ENCODE measurements around the gene MRPS25.

The MRPS25 gene

GRCh38 chr3:15060029-15060428, 5.1 kb downstream of the MRPS25 start:
- WGBS, 2 experiments (ENCODE audit: insufficient coverage in 2 of 2), result 100% methylated on average over 1 to 2 of the region's 3 CpGs
- H3K36me3 ChIP-seq (ENCODE audit: control insufficient read depth, insufficient read depth, low read length), result peaks cover 68% of the 10 kb centered on the region
- no peak overlapping the region for H3K4me3 ChIP-seq (ENCODE audit: extremely low read depth, insufficient read depth, low read length, poor library complexity, severe bottlenecking)
- peaks cover 6% of the 10 kb centered on the region for H3K4me1 ChIP-seq (ENCODE audit: control insufficient read depth, insufficient read depth, low read length, poor library complexity, severe bottlenecking)
- H3K9me3 ChIP-seq (ENCODE audit: control insufficient read depth, low read length), result no peaks in the 10 kb centered on the region
- no peak overlapping the region for H3K27ac ChIP-seq (ENCODE audit: low read depth, low read length, severe bottlenecking)

- Histone ChIP-seq H3K4me3 (ENCODE audit: extremely low read depth, insufficient read depth, low read length, poor library complexity, severe bottlenecking) (no peak overlapping the region), H3K4me1 (ENCODE audit: control insufficient read depth, insufficient read depth, low read length, poor library complexity, severe bottlenecking) (no peaks in the 10 kb centered on the region), H3K27ac (ENCODE audit: low read depth, low read length, severe bottlenecking) (no peak overlapping the region), H3K9me3 (ENCODE audit: control insufficient read depth, low read length) (no peaks in the 10 kb centered on the region), H3K36me3 (ENCODE audit: control insufficient read depth, insufficient read depth, low read length) (peaks cover 80% of the 10 kb centered on the region)
- WGBS, 2 experiments (ENCODE audit: insufficient coverage in 2 of 2), result 98% methylated on average over 17 to 18 of the region's 19 CpGs
Measured at GRCh38 chr3:15056676-15057404, 8.3 kb downstream of the MRPS25 start.

- Histone ChIP-seq H3K27ac (ENCODE audit: low read depth, low read length, severe bottlenecking) (no peak overlapping the region), H3K9me3 (ENCODE audit: control insufficient read depth, low read length) (no peaks in the 10 kb centered on the region), H3K36me3 (ENCODE audit: control insufficient read depth, insufficient read depth, low read length) (peaks cover 88% of the 10 kb centered on the region), H3K4me3 (ENCODE audit: extremely low read depth, insufficient read depth, low read length, poor library complexity, severe bottlenecking) (no peak overlapping the region), H3K4me1 (ENCODE audit: control insufficient read depth, insufficient read depth, low read length, poor library complexity, severe bottlenecking) (no peaks in the 10 kb centered on the region)
- 95 to 100% methylated on average over 1 to 4 of the region's 8 CpGs for WGBS, 2 experiments (ENCODE audit: insufficient coverage in 2 of 2)
Measured at GRCh38 chr3:15055019-15055557, 10.0 kb downstream of the MRPS25 start.

GRCh38 chr3:15053541-15053940, 11.6 kb downstream of the MRPS25 start:
- H3K9me3 ChIP-seq (ENCODE audit: control insufficient read depth, low read length), result no peaks in the 10 kb centered on the region
- no peaks in the 10 kb centered on the region for H3K4me1 ChIP-seq (ENCODE audit: control insufficient read depth, insufficient read depth, low read length, poor library complexity, severe bottlenecking)
- peaks cover 88% of the 10 kb centered on the region for H3K36me3 ChIP-seq (ENCODE audit: control insufficient read depth, insufficient read depth, low read length)
- no peak overlapping the region for H3K4me3 ChIP-seq (ENCODE audit: extremely low read depth, insufficient read depth, low read length, poor library complexity, severe bottlenecking)
- H3K27ac ChIP-seq (ENCODE audit: low read depth, low read length, severe bottlenecking), result no peak overlapping the region
- WGBS, 2 experiments (ENCODE audit: insufficient coverage in 2 of 2), result 100% methylated on average over 1 of the region's 4 CpGs; no CpG with 5 or more reads in 1 of the 2 experiments

GRCh38 chr3:15052335-15053242, 12.5 kb downstream of the MRPS25 start:
- H3K4me3 ChIP-seq (ENCODE audit: extremely low read depth, insufficient read depth, low read length, poor library complexity, severe bottlenecking), result no peak overlapping the region
- no peaks in the 10 kb centered on the region for H3K9me3 ChIP-seq (ENCODE audit: control insufficient read depth, low read length)
- peaks cover 88% of the 10 kb centered on the region for H3K36me3 ChIP-seq (ENCODE audit: control insufficient read depth, insufficient read depth, low read length)
- H3K27ac ChIP-seq (ENCODE audit: low read depth, low read length, severe bottlenecking), result no peak overlapping the region
- no peaks in the 10 kb centered on the region for H3K4me1 ChIP-seq (ENCODE audit: control insufficient read depth, insufficient read depth, low read length, poor library complexity, severe bottlenecking)
- whole genome bisulfite sequencing, 2 experiments (ENCODE audit: insufficient coverage in 2 of 2), result 88 to 96% methylated on average over 13 of the region's 14 CpGs

- H3K36me3 ChIP-seq (ENCODE audit: control insufficient read depth, insufficient read depth, low read length), result peaks cover 88% of the 10 kb centered on the region
Measured at GRCh38 chr3:15051531-15051930, 13.6 kb downstream of the MRPS25 start.

GRCh38 chr3:15050405-15051092, 14.6 kb downstream of the MRPS25 start:
- Histone ChIP-seq H3K9me3 (ENCODE audit: control insufficient read depth, low read length) (no peaks in the 10 kb centered on the region), H3K4me3 (ENCODE audit: extremely low read depth, insufficient read depth, low read length, poor library complexity, severe bottlenecking) (no peak overlapping the region), H3K4me1 (ENCODE audit: control insufficient read depth, insufficient read depth, low read length, poor library complexity, severe bottlenecking) (no peaks in the 10 kb centered on the region), H3K27ac (ENCODE audit: low read depth, low read length, severe bottlenecking) (no peak overlapping the region), H3K36me3 (ENCODE audit: control insufficient read depth, insufficient read depth, low read length) (peaks cover 91% of the 10 kb centered on the region)
- WGBS, 2 experiments (ENCODE audit: insufficient coverage in 2 of 2), result 95 to 96% methylated on average over 3 of the region's 3 CpGs

More at GRCh38 chr3:15051531-15051930, 13.6 kb downstream of the MRPS25 start:
- no peak overlapping the region for H3K27ac ChIP-seq (ENCODE audit: low read depth, low read length, severe bottlenecking)
- WGBS, 2 experiments (ENCODE audit: insufficient coverage in 2 of 2), result 57 to 75% methylated on average over 1 of the region's 1 CpG
- H3K9me3 ChIP-seq (ENCODE audit: control insufficient read depth, low read length), result no peaks in the 10 kb centered on the region
- no peak overlapping the region for H3K4me3 ChIP-seq (ENCODE audit: extremely low read depth, insufficient read depth, low read length, poor library complexity, severe bottlenecking)
- H3K4me1 ChIP-seq (ENCODE audit: control insufficient read depth, insufficient read depth, low read length, poor library complexity, severe bottlenecking), result no peaks in the 10 kb centered on the region

GRCh38 chr3:15049584-15049983, 15.5 kb downstream of the MRPS25 start:
- Histone ChIP-seq H3K27ac (ENCODE audit: low read depth, low read length, severe bottlenecking) (no peak overlapping the region), H3K9me3 (ENCODE audit: control insufficient read depth, low read length) (no peaks in the 10 kb centered on the region), H3K4me3 (ENCODE audit: extremely low read depth, insufficient read depth, low read length, poor library complexity, severe bottlenecking) (no peak overlapping the region), H3K4me1 (ENCODE audit: control insufficient read depth, insufficient read depth, low read length, poor library complexity, severe bottlenecking) (no peaks in the 10 kb centered on the region), H3K36me3 (ENCODE audit: control insufficient read depth, insufficient read depth, low read length) (peaks cover 91% of the 10 kb centered on the region)
- WGBS, 2 experiments (ENCODE audit: insufficient coverage in 2 of 2), result 92 to 94% methylated on average over 2 of the region's 2 CpGs

- H3K27ac ChIP-seq (ENCODE audit: low read depth, low read length, severe bottlenecking), result no peak overlapping the region
- no peak overlapping the region for H3K4me3 ChIP-seq (ENCODE audit: extremely low read depth, insufficient read depth, low read length, poor library complexity, severe bottlenecking)
- no peaks in the 10 kb centered on the region for H3K9me3 ChIP-seq (ENCODE audit: control insufficient read depth, low read length)
- H3K4me1 ChIP-seq (ENCODE audit: control insufficient read depth, insufficient read depth, low read length, poor library complexity, severe bottlenecking), result peaks cover 4% of the 10 kb centered on the region
- H3K36me3 ChIP-seq (ENCODE audit: control insufficient read depth, insufficient read depth, low read length), result peaks cover 98% of the 10 kb centered on the region
- WGBS, 2 experiments (ENCODE audit: insufficient coverage in 2 of 2), result 89 to 100% methylated on average over 1 of the region's 1 CpG
Measured at GRCh38 chr3:15045667-15046066, 19.4 kb downstream of the MRPS25 start.

GRCh38 chr3:15044326-15044725, 20.8 kb downstream of the MRPS25 start:
- H3K9me3 ChIP-seq (ENCODE audit: control insufficient read depth, low read length), result no peaks in the 10 kb centered on the region
- peaks cover 95% of the 10 kb centered on the region for H3K36me3 ChIP-seq (ENCODE audit: control insufficient read depth, insufficient read depth, low read length)
- peaks cover 4% of the 10 kb centered on the region for H3K4me1 ChIP-seq (ENCODE audit: control insufficient read depth, insufficient read depth, low read length, poor library complexity, severe bottlenecking)
- H3K27ac ChIP-seq (ENCODE audit: low read depth, low read length, severe bottlenecking), result no peak overlapping the region
- WGBS, 2 experiments (ENCODE audit: insufficient coverage in 2 of 2), result 93 to 99% methylated on average over 6 of the region's 7 CpGs
- H3K4me3 ChIP-seq (ENCODE audit: extremely low read depth, insufficient read depth, low read length, poor library complexity, severe bottlenecking), result no peak overlapping the region
